ENCODE data around the gene DDR2.

The DDR2 gene

GRCh38 chr1:162832470-162832869, 200.2 kb downstream of the DDR2 start:
- DNase-seq (ENCODE audit: low read depth, low spot score), result no peak

DNA sequence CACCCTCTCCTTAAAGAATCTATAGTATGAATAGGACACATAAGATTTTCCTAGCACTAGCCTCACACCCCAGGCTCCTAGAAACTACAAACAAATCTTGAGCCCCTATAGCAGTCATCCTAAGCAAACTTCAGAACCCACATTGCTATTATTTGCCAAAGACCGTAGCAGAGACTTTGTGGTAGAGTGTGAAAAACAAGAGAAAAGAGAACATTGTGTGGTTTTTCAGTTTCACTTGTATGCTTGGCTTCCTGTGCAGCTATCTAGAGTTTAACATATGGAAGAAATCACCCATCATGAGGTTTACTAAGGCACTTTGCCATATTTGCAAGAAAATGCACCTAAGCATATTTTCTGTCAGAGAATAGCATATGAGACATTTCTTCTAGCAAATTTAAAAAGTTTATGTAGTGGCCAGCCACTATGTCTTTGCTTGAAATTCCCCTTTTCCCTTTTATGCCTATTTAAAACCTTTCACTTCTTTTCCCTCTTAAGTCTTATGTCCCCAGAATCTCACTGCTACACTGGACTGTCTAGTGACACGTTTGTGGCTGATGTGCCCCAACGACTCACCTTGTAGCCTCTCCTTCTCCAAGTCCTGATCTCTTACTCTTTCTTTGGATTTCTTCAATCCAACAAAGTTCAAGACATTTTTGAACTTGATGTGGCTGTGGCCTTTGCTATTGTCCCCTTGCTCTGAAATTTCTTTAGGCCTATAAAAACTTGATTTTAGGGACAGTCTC, 203.1 kb downstream of the DDR2 start:
- DNase-seq (ENCODE audit: low read depth, low spot score), result no peak
